CD4-positive, alpha-beta T cell treated with Interleukin-21 for 1 hour (primary cell): ENCODE measurements around the gene PRMT3.
"Not testable (repeated sequence)": the region's sequence is repeated elsewhere in the genome, so short reads cannot be mapped to it uniquely, and the experiment has no call there.

Source experiments
- DNase-seq: peaks from one replicate; pipeline ENCODE4 v3.0.0-alpha.2; 2020

Gene PRMT3

GRCh38 chr11:20518323-20518834, 130.9 kb downstream of the PRMT3 start:
- DNase-seq: no peak

- DNase-seq: no peak
Observed at GRCh38 chr11:20522536-20522935, 135.0 kb downstream of the PRMT3 start.

GRCh38 chr11:20529757-20530156, 142.2 kb downstream of the PRMT3 start:
- no peak for DNase-seq

GRCh38 chr11:20530942-20531703, 143.6 kb downstream of the PRMT3 start:
- DNase-seq: no peak

- DNase-seq: no peak
Observed at GRCh38 chr11:20535271-20535881, 147.9 kb downstream of the PRMT3 start.

GRCh38 chr11:20536365-20536764, 148.8 kb downstream of the PRMT3 start:
- DNase-seq: no peak

GRCh38 chr11:20536784-20537183, 149.3 kb downstream of the PRMT3 start:
- DNase-seq: no peak

- DNase-seq: no peak
Observed at GRCh38 chr11:20541503-20541902, 154.0 kb downstream of the PRMT3 start.

GRCh38 chr11:20544603-20545237, 157.2 kb downstream of the PRMT3 start:
- DNase-seq: no peak

- no peak for DNase-seq
Observed at GRCh38 chr11:20547411-20547810, 159.9 kb downstream of the PRMT3 start.

- no peak for DNase-seq
Observed at GRCh38 chr11:20551096-20551495, 163.6 kb downstream of the PRMT3 start.

GRCh38 chr11:20555783-20556182, 168.3 kb downstream of the PRMT3 start:
- DNase-seq: no peak

GRCh38 chr11:20556396-20556795, 168.9 kb downstream of the PRMT3 start:
- not testable (repeated sequence) for DNase-seq

GRCh38 chr11:20558741-20559140, 171.2 kb downstream of the PRMT3 start:
- DNase-seq: no peak
